HEK293 (cell line): Measurements from ENCODE around the gene RBM26.
A peak's percentile ranks its signal among the peaks of the same experiment; 100 is the strongest.

Experiments used
- CTCF ChIA-PET: fragments of 350-600 bp; formaldehyde crosslinking; extraction: SDS; loops from one replicate; lab custom pipeline; 2021; ENCODE audit warnings: antibody characterized with exemption; lab: Yijun Ruan, JAX
- POLR2A ChIA-PET: fragments of 300-600 bp; formaldehyde crosslinking; extraction: SDS; loops from one replicate; lab custom pipeline; 2020; ENCODE audit warnings: antibody characterized with exemption, inconsistent platforms; lab: Yijun Ruan, JAX
- H3K27ac ChIP-seq: fragments of 200-500 bp; sonication (Bioruptor generic); 2 replicates; pipeline ENCODE4 v1.5.1; 2014; ENCODE audit warnings: low read depth, low read length, control low read depth, inconsistent platforms; ENCODE audit errors: extremely low read depth
- H3K36me3 ChIP-seq, 2 experiments: fragments of 200-500 bp in 1 of 2; sonication (Bioruptor generic) in 1 of 2; 1 replicate in 1 of 2; 2 replicates in 1 of 2; pipeline ENCODE4 v1.5.1; 2014 to 2017; ENCODE audit warnings: inconsistent platforms in 2 of 2, low read length in 2 of 2; ENCODE audit not compliant: control insufficient read depth in 2 of 2, insufficient read depth in 1 of 2
- H3K4me1 ChIP-seq: fragments of 200-500 bp; sonication (Bioruptor generic); 2 replicates; pipeline ENCODE4 v1.5.1; 2014; ENCODE audit warnings: mild to moderate bottlenecking, low read length, inconsistent platforms; ENCODE audit not compliant: control insufficient read depth, insufficient read depth
- H3K4me3 ChIP-seq: 2 replicates; pipeline ENCODE4 v1.5.1; 2011; ENCODE audit warnings: low read depth, mild to moderate bottlenecking, control low read depth, low read length, moderate library complexity
- H3K9me3 ChIP-seq: fragments of 200-500 bp; sonication (Bioruptor generic); 2 replicates; pipeline ENCODE4 v1.5.1; 2014; ENCODE audit warnings: low read depth, low read length, inconsistent platforms; ENCODE audit not compliant: control insufficient read depth, insufficient read depth
- AEBP2 ChIP-seq: fragments of 450-650 bp; formaldehyde crosslinking; IDR thresholded peaks from 2 replicates; pipeline ENCODE4 v1.5.1; 2016; ENCODE audit warnings: missing biosample characterization, missing genetic modification characterization, borderline replicate concordance
- KLF10 ChIP-seq: fragments of 450-650 bp; IDR thresholded peaks from 2 replicates; pipeline ENCODE4 v1.5.1; 2018; ENCODE audit warnings: missing biosample characterization, mild to moderate bottlenecking, missing genetic modification characterization
- ZIC2 ChIP-seq: fragments of 450-650 bp; formaldehyde crosslinking; IDR thresholded peaks from 2 replicates; pipeline ENCODE4 v1.5.1; 2016; ENCODE audit warnings: missing biosample characterization, missing genetic modification characterization
- ZNF112 ChIP-seq: fragments of 450-650 bp; formaldehyde crosslinking; IDR thresholded peaks from 2 replicates; pipeline ENCODE4 v1.5.0; 2017; ENCODE audit warnings: missing biosample characterization, missing genetic modification characterization
- ZNF138 ChIP-seq: fragments of 450-650 bp; formaldehyde crosslinking; IDR thresholded peaks from 2 replicates; pipeline ENCODE4 v1.5.1; 2016; ENCODE audit warnings: missing biosample characterization, missing genetic modification characterization, borderline replicate concordance
- ZNF174 ChIP-seq: fragments of 450-650 bp; formaldehyde crosslinking; IDR thresholded peaks from 2 replicates; pipeline ENCODE4 v1.5.0; 2017; ENCODE audit warnings: missing biosample characterization, mild to moderate bottlenecking, missing genetic modification characterization
- ZNF248 ChIP-seq: fragments of 450-650 bp; formaldehyde crosslinking; IDR thresholded peaks from 2 replicates; pipeline ENCODE4 v1.5.1; 2017; ENCODE audit warnings: missing biosample characterization, missing genetic modification characterization
- ZNF302 ChIP-seq: fragments of 450-650 bp; formaldehyde crosslinking; IDR thresholded peaks from 2 replicates; pipeline ENCODE4 v1.5.1; 2016; ENCODE audit warnings: missing biosample characterization, missing genetic modification characterization, low read depth
- ZNF354C ChIP-seq: fragments of 450-650 bp; formaldehyde crosslinking; IDR thresholded peaks from 2 replicates; pipeline ENCODE4 v1.5.1; 2016; ENCODE audit warnings: missing biosample characterization, missing genetic modification characterization, low read depth, borderline replicate concordance
- ZNF391 ChIP-seq: fragments of 450-650 bp; formaldehyde crosslinking; IDR thresholded peaks from 2 replicates; pipeline ENCODE4 v1.5.1; 2016; ENCODE audit warnings: low read depth, missing biosample characterization, missing genetic modification characterization, borderline replicate concordance
- ZNF423 ChIP-seq: fragments of 450-650 bp; formaldehyde crosslinking; IDR thresholded peaks from 2 replicates; pipeline ENCODE4 v1.5.1; 2016; ENCODE audit warnings: missing biosample characterization, missing genetic modification characterization
- ZNF585B ChIP-seq: fragments of 450-650 bp; formaldehyde crosslinking; IDR thresholded peaks from 2 replicates; pipeline ENCODE4 v1.5.1; 2016; ENCODE audit warnings: missing biosample characterization, missing genetic modification characterization
- ZNF626 ChIP-seq: fragments of 450-650 bp; sonication (Bioruptor Pico); formaldehyde crosslinking; IDR thresholded peaks from 2 replicates; pipeline ENCODE4 v1.5.1; 2018; ENCODE audit warnings: missing biosample characterization, missing genetic modification characterization, inconsistent platforms
- ZNF654 ChIP-seq: fragments of 450-650 bp; formaldehyde crosslinking; IDR thresholded peaks from 2 replicates; pipeline ENCODE4 v1.5.1; 2016; ENCODE audit warnings: low read depth, missing biosample characterization, missing genetic modification characterization
- TF ChIP-seq, protein P1 (sequence below): fragments of 450-650 bp; formaldehyde crosslinking; IDR thresholded peaks from 2 replicates; pipeline ENCODE4 v1.5.1; 2016; ENCODE audit warnings: missing biosample characterization, missing genetic modification characterization
- TF ChIP-seq, protein P2 (sequence below): fragments of 450-650 bp; formaldehyde crosslinking; IDR thresholded peaks from 2 replicates; pipeline ENCODE4 v1.5.1; 2017; ENCODE audit warnings: missing biosample characterization, missing genetic modification characterization
- TF ChIP-seq, protein P3 (sequence below): fragments of 450-650 bp; formaldehyde crosslinking; conservative IDR thresholded peaks from 2 replicates; pipeline ENCODE4 v1.5.1; 2016; ENCODE audit warnings: low read depth, missing biosample characterization, missing genetic modification characterization
- TF ChIP-seq, protein P4 (sequence below): fragments of 450-650 bp; formaldehyde crosslinking; IDR thresholded peaks from 2 replicates; pipeline ENCODE4 v1.5.1; 2016; ENCODE audit warnings: missing biosample characterization, missing genetic modification characterization

The RBM26 gene

DNA sequence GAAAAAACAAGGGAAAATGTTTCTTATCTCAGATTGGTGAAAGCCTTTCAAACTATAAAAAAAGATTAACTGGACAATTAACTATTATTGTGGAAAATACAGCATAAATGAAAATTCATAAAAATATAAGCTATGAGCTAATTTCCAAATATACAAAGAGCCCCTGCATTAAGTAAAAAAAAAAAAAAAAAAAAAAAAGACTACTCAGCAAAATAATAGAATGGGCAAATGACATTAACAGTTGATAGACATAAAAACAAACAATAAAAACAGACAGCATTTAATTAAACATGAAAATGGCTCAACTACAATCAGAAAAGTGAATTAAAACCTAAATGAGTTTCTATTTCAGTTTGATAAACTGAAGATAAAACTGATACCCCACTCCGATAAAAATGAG is 77.5 kb downstream of the RBM26 start:
- TF ChIP-seq, protein P1, sequence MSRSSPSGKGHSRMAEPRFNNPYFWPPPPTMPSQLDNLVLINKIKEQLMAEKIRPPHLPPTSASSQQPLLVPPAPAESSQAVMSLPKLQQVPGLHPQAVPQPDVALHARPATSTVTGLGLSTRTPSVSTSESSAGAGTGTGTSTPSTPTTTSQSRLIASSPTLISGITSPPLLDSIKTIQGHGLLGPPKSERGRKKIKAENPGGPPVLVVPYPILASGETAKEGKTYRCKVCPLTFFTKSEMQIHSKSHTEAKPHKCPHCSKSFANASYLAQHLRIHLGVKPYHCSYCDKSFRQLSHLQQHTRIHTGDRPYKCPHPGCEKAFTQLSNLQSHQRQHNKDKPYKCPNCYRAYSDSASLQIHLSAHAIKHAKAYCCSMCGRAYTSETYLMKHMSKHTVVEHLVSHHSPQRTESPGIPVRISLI, result peak; percentile 56; the same call in 1 of the 2 replicates
- no peak for TF ChIP-seq ZNF138 (tag by site-specific recombination)
- Histone ChIP-seq H3K36me3 (peaks cover 0 to 61% of the 10 kb centered on the region in 2 experiments; a peak in 2 of 3 replicates), H3K9me3 (no peaks in the 10 kb centered on the region), H3K27ac (no peak overlapping the region), H3K4me3 (no peak overlapping the region), H3K4me1 (no peaks in the 10 kb centered on the region)
- POLR2A ChIA-PET, result no interaction called here
- CTCF ChIA-PET, result interaction anchor here (0.7 kb wide), 1 partner anchor 842 kb away, joined by 7 read pairs; no protein-coding TSS in a partner anchor

DNA sequence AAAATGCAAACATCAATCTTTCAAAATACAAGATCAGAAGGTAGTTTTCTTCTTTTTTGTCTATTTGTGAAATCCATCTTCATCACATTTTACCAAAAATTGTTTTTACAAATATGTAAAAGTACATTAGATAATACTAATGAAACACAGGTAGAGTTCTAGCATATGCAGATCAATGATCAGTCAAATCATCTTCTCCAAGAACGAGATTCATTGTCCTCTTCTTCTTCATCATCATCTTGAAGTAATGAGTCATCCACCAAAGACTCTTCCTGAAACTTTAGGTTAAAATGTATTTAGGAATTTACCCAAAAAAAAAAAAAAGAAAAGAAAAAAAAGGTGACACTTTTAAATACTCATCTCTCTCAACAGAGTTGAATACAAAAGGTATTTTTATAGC is 85.6 kb downstream of the RBM26 start:
- H3K4me1 ChIP-seq, result no peaks in the 10 kb centered on the region
- CTCF ChIA-PET, result no interaction called here

More for the DNA sequence above, 85.6 kb downstream of the RBM26 start:
- peaks cover 3 to 57% of the 10 kb centered on the region in 2 experiments; a peak in 2 of 3 replicates for H3K36me3 ChIP-seq
- POLR2A ChIA-PET, result no interaction called here
- H3K9me3 ChIP-seq, result no peaks in the 10 kb centered on the region
- H3K27ac ChIP-seq, result no peak overlapping the region
- H3K4me3 ChIP-seq, result no peak overlapping the region
- TF ChIP-seq, protein P2, sequence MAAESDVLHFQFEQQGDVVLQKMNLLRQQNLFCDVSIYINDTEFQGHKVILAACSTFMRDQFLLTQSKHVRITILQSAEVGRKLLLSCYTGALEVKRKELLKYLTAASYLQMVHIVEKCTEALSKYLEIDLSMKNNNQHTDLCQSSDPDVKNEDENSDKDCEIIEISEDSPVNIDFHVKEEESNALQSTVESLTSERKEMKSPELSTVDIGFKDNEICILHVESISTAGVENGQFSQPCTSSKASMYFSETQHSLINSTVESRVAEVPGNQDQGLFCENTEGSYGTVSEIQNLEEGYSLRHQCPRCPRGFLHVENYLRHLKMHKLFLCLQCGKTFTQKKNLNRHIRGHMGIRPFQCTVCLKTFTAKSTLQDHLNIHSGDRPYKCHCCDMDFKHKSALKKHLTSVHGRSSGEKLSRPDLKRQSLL (tag by site-specific recombination), result no peak
- TF ChIP-seq ZNF391 (no peak), ZNF302 (tag by site-specific recombination) (no peak), ZNF654 (tag by site-specific recombination) (no peak), ZNF423 (tag by site-specific recombination) (no peak), AEBP2 (no peak), ZNF585B (no peak), ZNF354C (tag by site-specific recombination) (no peak), ZNF626 (tag by site-specific recombination) (no peak), ZIC2 (no peak), KLF10 (tag by site-specific recombination) (no peak), ZNF248 (tag by site-specific recombination) (no peak), ZNF112 (tag by site-specific recombination) (no peak), ZNF174 (no peak)
- TF ChIP-seq, protein P3, sequence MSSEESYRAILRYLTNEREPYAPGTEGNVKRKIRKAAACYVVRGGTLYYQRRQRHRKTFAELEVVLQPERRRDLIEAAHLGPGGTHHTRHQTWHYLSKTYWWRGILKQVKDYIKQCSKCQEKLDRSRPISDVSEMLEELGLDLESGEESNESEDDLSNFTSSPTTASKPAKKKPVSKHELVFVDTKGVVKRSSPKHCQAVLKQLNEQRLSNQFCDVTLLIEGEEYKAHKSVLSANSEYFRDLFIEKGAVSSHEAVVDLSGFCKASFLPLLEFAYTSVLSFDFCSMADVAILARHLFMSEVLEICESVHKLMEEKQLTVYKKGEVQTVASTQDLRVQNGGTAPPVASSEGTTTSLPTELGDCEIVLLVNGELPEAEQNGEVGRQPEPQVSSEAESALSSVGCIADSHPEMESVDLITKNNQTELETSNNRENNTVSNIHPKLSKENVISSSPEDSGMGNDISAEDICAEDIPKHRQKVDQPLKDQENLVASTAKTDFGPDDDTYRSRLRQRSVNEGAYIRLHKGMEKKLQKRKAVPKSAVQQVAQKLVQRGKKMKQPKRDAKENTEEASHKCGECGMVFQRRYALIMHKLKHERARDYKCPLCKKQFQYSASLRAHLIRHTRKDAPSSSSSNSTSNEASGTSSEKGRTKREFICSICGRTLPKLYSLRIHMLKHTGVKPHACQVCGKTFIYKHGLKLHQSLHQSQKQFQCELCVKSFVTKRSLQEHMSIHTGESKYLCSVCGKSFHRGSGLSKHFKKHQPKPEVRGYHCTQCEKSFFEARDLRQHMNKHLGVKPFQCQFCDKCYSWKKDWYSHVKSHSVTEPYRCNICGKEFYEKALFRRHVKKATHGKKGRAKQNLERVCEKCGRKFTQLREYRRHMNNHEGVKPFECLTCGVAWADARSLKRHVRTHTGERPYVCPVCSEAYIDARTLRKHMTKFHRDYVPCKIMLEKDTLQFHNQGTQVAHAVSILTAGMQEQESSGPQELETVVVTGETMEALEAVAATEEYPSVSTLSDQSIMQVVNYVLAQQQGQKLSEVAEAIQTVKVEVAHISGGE, result no peak
- TF ChIP-seq, protein P4, sequence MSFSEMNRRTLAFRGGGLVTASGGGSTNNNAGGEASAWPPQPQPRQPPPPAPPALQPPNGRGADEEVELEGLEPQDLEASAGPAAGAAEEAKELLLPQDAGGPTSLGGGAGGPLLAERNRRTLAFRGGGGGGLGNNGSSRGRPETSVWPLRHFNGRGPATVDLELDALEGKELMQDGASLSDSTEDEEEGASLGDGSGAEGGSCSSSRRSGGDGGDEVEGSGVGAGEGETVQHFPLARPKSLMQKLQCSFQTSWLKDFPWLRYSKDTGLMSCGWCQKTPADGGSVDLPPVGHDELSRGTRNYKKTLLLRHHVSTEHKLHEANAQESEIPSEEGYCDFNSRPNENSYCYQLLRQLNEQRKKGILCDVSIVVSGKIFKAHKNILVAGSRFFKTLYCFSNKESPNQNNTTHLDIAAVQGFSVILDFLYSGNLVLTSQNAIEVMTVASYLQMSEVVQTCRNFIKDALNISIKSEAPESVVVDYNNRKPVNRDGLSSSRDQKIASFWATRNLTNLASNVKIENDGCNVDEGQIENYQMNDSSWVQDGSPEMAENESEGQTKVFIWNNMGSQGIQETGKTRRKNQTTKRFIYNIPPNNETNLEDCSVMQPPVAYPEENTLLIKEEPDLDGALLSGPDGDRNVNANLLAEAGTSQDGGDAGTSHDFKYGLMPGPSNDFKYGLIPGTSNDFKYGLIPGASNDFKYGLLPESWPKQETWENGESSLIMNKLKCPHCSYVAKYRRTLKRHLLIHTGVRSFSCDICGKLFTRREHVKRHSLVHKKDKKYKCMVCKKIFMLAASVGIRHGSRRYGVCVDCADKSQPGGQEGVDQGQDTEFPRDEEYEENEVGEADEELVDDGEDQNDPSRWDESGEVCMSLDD (tag by site-specific recombination), result no peak
